ENCODE measurements around the gene TLR4.

DNA sequence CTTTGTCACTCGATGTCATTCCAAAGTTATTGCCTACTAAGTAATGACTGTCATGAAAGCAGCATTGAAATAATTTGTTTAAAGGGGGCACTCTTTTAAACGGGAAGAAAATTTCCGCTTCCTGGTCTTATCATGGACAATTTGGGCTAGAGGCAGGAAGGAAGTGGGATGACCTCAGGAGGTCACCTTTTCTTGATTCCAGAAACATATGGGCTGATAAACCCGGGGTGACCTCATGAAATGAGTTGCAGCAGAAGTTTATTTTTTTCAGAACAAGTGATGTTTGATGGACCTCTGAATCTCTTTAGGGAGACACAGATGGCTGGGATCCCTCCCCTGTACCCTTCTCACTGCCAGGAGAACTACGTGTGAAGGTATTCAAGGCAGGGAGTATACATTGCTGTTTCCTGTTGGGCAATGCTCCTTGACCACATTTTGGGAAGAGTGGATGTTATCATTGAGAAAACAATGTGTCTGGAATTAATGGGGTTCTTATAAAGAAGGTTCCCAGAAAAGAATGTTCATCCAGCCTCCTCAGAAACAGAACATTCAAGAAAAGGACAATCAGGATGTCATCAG is 11.3 kb downstream of the TLR4 start:
- TF ChIP-seq CTCF (IDR thresholded peaks at IDR 0.05) (no peak), POLR2A (IDR thresholded peaks at IDR 0.05) (peak; percentile 14)
